22Rv1 (cell line): ENCODE results near the gene TMEM221.

Experiments used
- H3K27ac ChIP-seq: fragments of 450-650 bp; 2 replicates; pipeline ENCODE4 v1.5.1; 2017
- CTCF ChIP-seq: fragments of 450-650 bp; IDR thresholded peaks from 2 replicates; pipeline ENCODE4 v1.5.1; 2017; ENCODE audit warnings: mild to moderate bottlenecking
- ZFX ChIP-seq: fragments of 450-650 bp; IDR thresholded peaks from 2 replicates; pipeline ENCODE4 v1.6.1; 2017; ENCODE audit warnings: antibody characterized with exemption, borderline replicate concordance

The TMEM221 gene

GRCh38 chr19:17489392-17490030 is 41.0 kb upstream of the TMEM221 start:
- no peak overlapping the region; the same call in 1 of the 2 replicates for H3K27ac ChIP-seq
- TF ChIP-seq CTCF, result peak; percentile 55
- TF ChIP-seq ZFX, result no peak

GRCh38 chr19:17488593-17489391 is 40.3 kb upstream of the TMEM221 start:
- H3K27ac ChIP-seq, result peak overlapping the region; percentile 58
- TF ChIP-seq CTCF (peak; percentile 89), ZFX (no peak)

- no peak for TF ChIP-seq ZFX
- no peak for TF ChIP-seq CTCF
- no peak overlapping the region for H3K27ac ChIP-seq
These were observed 39.0 kb upstream of the TMEM221 start for GRCh38 chr19:17487284-17488121.

GRCh38 chr19:17486545-17487240 is 38.2 kb upstream of the TMEM221 start:
- H3K27ac ChIP-seq, result no peak overlapping the region
- no peak for TF ChIP-seq CTCF
- TF ChIP-seq ZFX, result no peak

- TF ChIP-seq CTCF (no peak), ZFX (no peak)
- no peak overlapping the region for H3K27ac ChIP-seq
These were observed 36.2 kb upstream of the TMEM221 start for GRCh38 chr19:17484520-17485185.

- H3K27ac ChIP-seq, result no peak overlapping the region
- no peak for TF ChIP-seq CTCF
These were observed 35.1 kb upstream of the TMEM221 start for GRCh38 chr19:17483605-17484002.
